AG08395 (cell line): ENCODE results near the gene SS18L1.
"Not testable (repeated sequence)": the region's sequence is repeated elsewhere in the genome, so short reads cannot be mapped to it uniquely, and the experiment has no call there.

ENCODE experiments used
- DNase-seq: peaks from one replicate; pipeline ENCODE4 v3.0.0; 2012; ENCODE audit warnings: mixed read lengths, low spot score

The SS18L1 gene

GRCh38 chr20:62137478-62138203 lies 5.9 kb upstream of the SS18L1 start:
- no peak for DNase-seq

GRCh38 chr20:62138204-62138543 lies 5.4 kb upstream of the SS18L1 start:
- DNase-seq: no peak

GRCh38 chr20:62138912-62139311 lies 4.7 kb upstream of the SS18L1 start:
- no peak for DNase-seq

GRCh38 chr20:62139636-62140035 lies 3.9 kb upstream of the SS18L1 start:
- no peak for DNase-seq

- no peak for DNase-seq
Observed at GRCh38 chr20:62141043-62141396, 2.5 kb upstream of the SS18L1 start.

- peak; percentile 37 for DNase-seq
Observed at GRCh38 chr20:62141397-62142251, 1.9 kb upstream of the SS18L1 start.

- no peak for DNase-seq
Observed at GRCh38 chr20:62142252-62143080, 1.1 kb upstream of the SS18L1 start.

GRCh38 chr20:62143957-62144825 lies 622 bp downstream of the SS18L1 start:
- peak; percentile 80 for DNase-seq

- no peak for DNase-seq
Observed at GRCh38 chr20:62145688-62146018, 2.1 kb downstream of the SS18L1 start.

GRCh38 chr20:62146019-62146755 lies 2.6 kb downstream of the SS18L1 start:
- DNase-seq: no peak

- no peak for DNase-seq
Observed at GRCh38 chr20:62147125-62147524, 3.6 kb downstream of the SS18L1 start.

GRCh38 chr20:62147528-62147927 lies 4.0 kb downstream of the SS18L1 start:
- no peak for DNase-seq

GRCh38 chr20:62148383-62148782 lies 4.8 kb downstream of the SS18L1 start:
- not testable (repeated sequence) for DNase-seq

- DNase-seq: no peak
Observed at GRCh38 chr20:62148908-62149314, 5.3 kb downstream of the SS18L1 start.

GRCh38 chr20:62149532-62150309 lies 6.2 kb downstream of the SS18L1 start:
- no peak for DNase-seq

- DNase-seq: no peak
Observed at GRCh38 chr20:62150310-62150575, 6.7 kb downstream of the SS18L1 start.

- DNase-seq: no peak
Observed at GRCh38 chr20:62151225-62151624, 7.7 kb downstream of the SS18L1 start.

- no peak for DNase-seq
Observed at GRCh38 chr20:62151835-62152364, 8.3 kb downstream of the SS18L1 start.

- no peak for DNase-seq
Observed at GRCh38 chr20:62155428-62156253, 12.1 kb downstream of the SS18L1 start.

- DNase-seq: no peak
Observed at GRCh38 chr20:62156254-62156556, 12.6 kb downstream of the SS18L1 start.
